Stomach (tissue), 9 donors: ENCODE results near the gene EEIG1. TPM values are rescaled to one million over a fixed set of nuclear protein-coding genes. Genes with fewer than 3 reads are reported as not detected.

Source experiments
- DNase-seq, 2 donors: peaks; one replicate each; pipeline versions ENCODE4 v3.0.0 to v3.0.0-alpha.2; 2013 to 2019
- H3K27ac ChIP-seq, 5 donors: fragments of 200-600 bp in 4 of 5; sonication (generic) in 4 of 5; one replicate each; pipeline ENCODE4 v1.5.1; 2013 to 2019; ENCODE audit warnings: mild to moderate bottlenecking in 1 of 5, moderate library complexity in 1 of 5
- H3K27me3 ChIP-seq, 3 donors: fragments of 200-600 bp; sonication (generic); one replicate each; pipeline ENCODE4 v1.5.1; 2017 to 2019; ENCODE audit warnings: mixed run types in 1 of 3
- H3K36me3 ChIP-seq, 4 donors: fragments of 200-600 bp; sonication (generic); 1 replicate in 3 of 4; 2 replicates in 1 of 4; pipeline ENCODE4 v1.5.1; 2016 to 2019
- H3K4me1 ChIP-seq, 4 donors: fragments of 200-600 bp; sonication (generic); one replicate each; pipeline ENCODE4 v1.5.1; 2016 to 2019
- H3K4me3 ChIP-seq, 4 donors: fragments of 200-600 bp; sonication (generic) in 3 of 4; one replicate each; pipeline ENCODE4 v1.5.1; 2016 to 2019; ENCODE audit warnings: mild to moderate bottlenecking in 1 of 4
- H3K9me3 ChIP-seq, 4 donors: fragments of 200-600 bp; sonication (generic); one replicate each; pipeline ENCODE4 v1.5.1; 2016 to 2019
- CTCF ChIP-seq, 7 experiments: fragments of 450-650 bp in 4 of 7; fragments of 200-600 bp in 3 of 7; sonication (generic) in 3 of 7; IDR thresholded peaks; one replicate each; pipeline ENCODE4 v1.5.1; 2016 to 2019; ENCODE audit warnings: antibody characterized with exemption in 7 of 7, control low read depth in 2 of 7, mild to moderate bottlenecking in 1 of 7
- EP300 ChIP-seq: sonication (generic); formaldehyde crosslinking; IDR thresholded peaks from one replicate; pipeline ENCODE4 v1.6.1; 2017; ENCODE audit warnings: antibody characterized with exemption
- POLR2A ChIP-seq, 4 donors: fragments of 450-650 bp; IDR thresholded peaks; one replicate each; pipeline ENCODE4 v1.6.1; 2016; ENCODE audit warnings: antibody characterized with exemption in 4 of 4, control low read depth in 2 of 4, mild to moderate bottlenecking in 1 of 4, moderate library complexity in 1 of 4
- POLR2AphosphoS5 ChIP-seq, 3 donors: sonication (generic); formaldehyde crosslinking; IDR thresholded peaks; one replicate each; pipeline ENCODE4 v1.6.1; 2016; ENCODE audit warnings: antibody characterized with exemption in 3 of 3
- WGBS, 5 donors: extraction: QIAGEN DNeasy Blood & Tissue Kit in 3 of 5; methylation state at CpG; one replicate each; pipeline versions ENCODE4 v1.1.5 to v1.1.7; 2013 to 2018; 5-methylcytosine and 5-hydroxymethylcytosine counted together
- intact Hi-C: fragments of 100-400 bp; cut with DNase I; formaldehyde crosslinking; loops from one replicate; pipeline ENCODE4 v1.15.1; 2023; ENCODE audit warnings: low total_unique reads
- polyA plus RNA-seq, 3 donors: library from polyadenylated mRNA; stranded (reverse); fragments of 200-250 nt; gene quantifications; one replicate each; pipeline ENCODE4 v1.2.3, GENCODE V29; 2013
- total RNA-seq, 5 donors: library from RNA; depleted of rRNA; stranded (reverse); fragments of >200 nt; gene quantifications; one replicate each; pipeline versions ENCODE4 v1.1.0 to v1.2.3, GENCODE V29; 2014 to 2016
- donor health status: healthy with polysubstance abuse.
- donor health status: Bipolar disorder and iron deficiency.
- donor health status: healthy.

Gene EEIG1
- total and polyA plus RNA-seq, 8 donors: 24.4 to 406 (median 75.8) TPM

DNA sequence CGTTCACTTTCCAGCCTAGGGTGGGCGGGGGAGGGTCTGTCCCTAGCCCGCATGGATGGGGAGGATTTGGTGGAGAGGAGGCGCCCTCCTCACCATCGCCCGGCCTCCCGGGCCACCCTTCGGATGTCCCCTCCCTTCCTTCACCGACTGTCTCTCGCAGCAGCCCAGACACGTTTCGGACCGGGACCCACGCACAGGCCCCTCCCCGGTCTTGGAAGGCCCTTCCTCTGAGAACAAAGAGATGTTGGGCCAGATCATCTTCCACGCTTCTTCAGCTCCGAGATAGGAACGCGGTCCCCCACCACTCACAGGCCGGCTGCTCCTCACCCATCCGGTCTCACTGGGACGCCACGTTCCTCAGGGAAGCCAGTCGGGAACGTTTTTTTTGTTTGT lies 42.5 kb downstream of the EEIG1 start:
- DNase-seq: peak in 1 of 2 donors; percentile 72
- peak overlapping the region; percentile 75 to 89 (median 79) for H3K4me3 ChIP-seq
- TF ChIP-seq CTCF (IDR thresholded peaks at IDR 0.05) (no peak), POLR2AphosphoS5 (IDR thresholded peaks at IDR 0.05) (peak in 1 of 3 donors; percentile 46)
- peaks cover 38 to 60% (median 48%) of the 10 kb centered on the region in 4 donors for H3K4me1 ChIP-seq
- intact Hi-C loops: no loop called here
- no peaks in the 10 kb centered on the region for H3K27me3 ChIP-seq
- no peaks in the 10 kb centered on the region for H3K9me3 ChIP-seq
- 23 to 39% (median 26%) methylated on average over 23 to 25 of the region's 25 CpGs for WGBS, 5 donors
- H3K27ac ChIP-seq: peak overlapping the region; percentile 43 to 84 (median 74)
- peaks cover 22 to 59% (median 39%) of the 10 kb centered on the region in 4 donors for H3K36me3 ChIP-seq

- Histone ChIP-seq H3K27me3 (no peaks in the 10 kb centered on the region), H3K27ac (peak within 1 kb of the TSS; percentile 43 to 84 (median 74)), H3K36me3 (peaks cover 16 to 53% (median 32%) of the 10 kb centered on the region in 4 donors), H3K9me3 (no peaks in the 10 kb centered on the region), H3K4me3 (peak within 1 kb of the TSS; percentile 75 to 89 (median 79)), H3K4me1 (peaks cover 34 to 54% (median 43%) of the 10 kb centered on the region in 4 donors)
- no peak for TF ChIP-seq POLR2A (IDR thresholded peaks at IDR 0.05)
- peak; percentile 44 to 97 (median 87) for TF ChIP-seq POLR2AphosphoS5 (IDR thresholded peaks at IDR 0.05)
- intact Hi-C loops: no loop called here
- 2 to 5% (median 4%) methylated on average over 43 to 60 of the region's 60 CpGs for WGBS, 5 donors
- peak; percentile 83 to 97 for DNase-seq
Measured at GRCh38 chr9:127937388-127938297, 43.1 kb downstream of the EEIG1 start, which contains the start of gene DPM2. Gene DPM2 (minus strand): TSS chr9:127937854. CDS start chr9:127937820, 34 bp downstream.

DNA sequence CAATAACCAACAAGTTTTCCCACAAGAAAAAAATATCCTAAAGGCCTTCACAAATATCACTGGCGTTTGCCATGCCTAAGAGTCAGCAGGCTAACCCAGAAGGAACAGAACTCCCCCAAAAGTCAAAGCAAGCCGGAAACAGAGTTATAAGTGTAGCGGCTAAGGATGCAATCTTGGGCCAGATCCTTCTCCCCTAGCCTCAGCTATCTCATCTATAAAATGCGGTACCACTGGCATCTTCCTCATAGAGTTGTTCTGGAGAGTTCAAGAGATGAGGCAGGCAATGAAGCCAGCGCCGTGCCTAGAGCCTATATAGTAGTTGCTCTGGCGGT lies 43.8 kb downstream of the EEIG1 start:
- TF ChIP-seq CTCF (IDR thresholded peaks at IDR 0.05): no peak
- TF ChIP-seq POLR2AphosphoS5 (IDR thresholded peaks at IDR 0.05): no peak
- no peak for TF ChIP-seq POLR2A (IDR thresholded peaks at IDR 0.05)
- TF ChIP-seq EP300: no peak
- Histone ChIP-seq H3K9me3 (no peaks in the 10 kb centered on the region), H3K4me1 (peaks cover 28 to 48% (median 37%) of the 10 kb centered on the region in 4 donors), H3K36me3 (peaks cover 10 to 46% (median 26%) of the 10 kb centered on the region in 4 donors), H3K27me3 (no peaks in the 10 kb centered on the region), H3K4me3 (peak overlapping the region; percentile 75 to 89 (median 79)), H3K27ac (peak overlapping the region in 4 of 5 donors; percentile 69 to 84 (median 76))
- 5 to 15% (median 9%) methylated on average over 7 of the region's 7 CpGs for WGBS, 5 donors
- intact Hi-C loops: no loop called here
- no peak for DNase-seq

GRCh38 chr9:127936347-127936852 lies 44.4 kb downstream of the EEIG1 start:
- H3K4me1 ChIP-seq: peaks cover 32 to 51% (median 36%) of the 10 kb centered on the region in 4 donors
- no peaks in the 10 kb centered on the region for H3K9me3 ChIP-seq
- 71 to 78% (median 75%) methylated on average over 14 of the region's 14 CpGs for WGBS, 5 donors
- TF ChIP-seq POLR2AphosphoS5 (IDR thresholded peaks at IDR 0.05): no peak
- TF ChIP-seq CTCF (IDR thresholded peaks at IDR 0.05): no peak
- TF ChIP-seq EP300: no peak
- TF ChIP-seq POLR2A (IDR thresholded peaks at IDR 0.05): no peak
- no peaks in the 10 kb centered on the region for H3K27me3 ChIP-seq
- intact Hi-C loops: no loop called here
- peaks cover 6 to 40% (median 21%) of the 10 kb centered on the region in 4 donors for H3K36me3 ChIP-seq
- H3K27ac ChIP-seq: no peak overlapping the region
- no peak for DNase-seq
- H3K4me3 ChIP-seq: peak overlapping the region in 3 of 4 donors; percentile 79 to 89 (median 79)
